Smooth muscle cell (in vitro differentiated cells): Measurements from ENCODE around the gene TPGS1. TPM values are rescaled to one million over a fixed set of nuclear protein-coding genes. Genes with fewer than 3 reads are reported as not detected.

Source experiments
- DNase-seq: peaks from one replicate; lab custom pipeline; 2025; ENCODE audit not compliant: unreplicated experiment; lab: John Stamatoyannopoulos, UW
- H2AFZ ChIP-seq: fragments of 200-600 bp; sonication (generic); 2 replicates; pipeline ENCODE4 v1.6.0; 2016; ENCODE audit warnings: antibody characterized with exemption, low read depth, mild to moderate bottlenecking
- H3F3A ChIP-seq: fragments of 200-600 bp; sonication (generic); 2 replicates; pipeline ENCODE4 v1.6.0; 2017; ENCODE audit warnings: antibody characterized with exemption, low read depth
- H3K27ac ChIP-seq: fragments of 200-600 bp; sonication (generic); 2 replicates; pipeline ENCODE4 v1.5.1; 2016; ENCODE audit warnings: low read depth, mild to moderate bottlenecking
- H3K27me3 ChIP-seq: fragments of 200-600 bp; sonication (generic); 2 replicates; pipeline ENCODE4 v1.6.1; 2016; ENCODE audit warnings: low read depth, mild to moderate bottlenecking
- H3K36me3 ChIP-seq: fragments of 200-600 bp; sonication (generic); 2 replicates; pipeline ENCODE4 v1.5.1; 2016; ENCODE audit warnings: low read depth
- H3K4me1 ChIP-seq: fragments of 200-600 bp; sonication (generic); 2 replicates; pipeline ENCODE4 v1.5.1; 2016; ENCODE audit warnings: low read depth
- H3K4me2 ChIP-seq: fragments of 200-600 bp; sonication (generic); 2 replicates; pipeline ENCODE4 v1.6.0; 2016; ENCODE audit warnings: mild to moderate bottlenecking
- H3K4me3 ChIP-seq: fragments of 200-600 bp; sonication (generic); 2 replicates; pipeline ENCODE4 v1.5.1; 2016; ENCODE audit warnings: mild to moderate bottlenecking
- H3K79me2 ChIP-seq: fragments of 200-600 bp; sonication (generic); 2 replicates; pipeline ENCODE4 v1.6.0; 2016; ENCODE audit warnings: low read depth, mild to moderate bottlenecking
- H3K9ac ChIP-seq: fragments of 200-600 bp; sonication (generic); 2 replicates; pipeline ENCODE4 v1.6.0; 2016; ENCODE audit warnings: low read depth
- H3K9me3 ChIP-seq: fragments of 200-600 bp; sonication (generic); replicated peaks from 2 replicates; pipeline ENCODE4 v1.5.1; 2016; ENCODE audit warnings: low read depth
- H4K20me1 ChIP-seq: fragments of 200-600 bp; sonication (generic); 2 replicates; pipeline ENCODE4 v1.6.0; 2016; ENCODE audit warnings: low read depth
- CTCF ChIP-seq: fragments of 200-600 bp; sonication (generic); IDR thresholded peaks from 2 replicates; pipeline ENCODE4 v1.5.1; 2017; ENCODE audit warnings: borderline replicate concordance, mild to moderate bottlenecking, antibody characterized with exemption; ENCODE audit not compliant: insufficient read depth, poor library complexity, severe bottlenecking
- WGBS: methylation state at CpG from one replicate; pipeline ENCODE4 v1.1.7; 2016; ENCODE audit warnings: low lambda C conversion rate; 5-methylcytosine and 5-hydroxymethylcytosine counted together
- polyA plus RNA-seq: library from polyadenylated mRNA; unstranded; fragments of >200 nt; fragmentation: Nextera tagmentation; extraction: Ambion mirVana; gene quantifications from 2 replicates; pipeline ENCODE4 v1.2.1, GENCODE V29; 2016
- total RNA-seq: library from RNA; depleted of rRNA; stranded (reverse); fragments of >200 nt; gene quantifications from 2 replicates; pipeline ENCODE4 v1.2.3, GENCODE V29; 2014

TPGS1 gene
- total and polyA plus RNA-seq, 2 experiments from 2014 or later = 20.5 to 51.3 TPM

- peak; percentile 56 for DNase-seq
Measured at GRCh38 chr19:532561-533363, 25.5 kb downstream of the TPGS1 start.

DNA sequence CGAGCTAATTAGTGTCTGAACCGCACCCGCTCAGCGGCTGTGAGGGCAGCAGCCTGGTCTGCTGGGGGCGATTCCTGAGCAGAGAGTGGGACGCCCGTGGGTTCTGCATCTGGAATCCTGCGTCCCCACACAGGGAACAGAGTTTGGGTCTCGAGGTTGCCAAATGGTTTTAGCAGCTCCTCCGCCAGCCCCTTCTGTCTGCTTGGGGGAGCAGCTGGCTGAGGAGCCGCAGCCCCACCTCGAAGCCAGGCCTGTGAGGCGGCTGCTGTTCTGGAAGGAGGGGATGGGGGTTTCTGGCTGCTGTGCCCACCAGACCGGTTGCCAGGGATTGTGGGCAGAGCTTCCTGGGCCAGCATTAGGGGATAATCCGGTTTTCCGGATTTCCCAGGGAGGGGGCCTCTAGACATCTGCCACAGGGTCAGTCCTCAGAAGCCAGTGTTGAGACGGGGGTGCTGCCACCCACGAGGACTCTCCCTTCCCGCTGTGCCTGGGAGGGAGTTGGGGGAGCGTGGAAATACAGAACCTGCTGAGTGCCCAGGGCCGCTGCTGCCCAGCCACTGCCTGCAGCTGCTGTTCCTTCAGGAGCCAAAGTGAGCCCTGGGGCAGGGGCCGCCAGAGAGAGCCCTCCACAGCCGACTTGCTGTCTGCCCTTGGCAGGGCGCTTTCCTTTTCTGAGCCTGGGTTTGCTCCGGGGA is 26.2 kb downstream of the TPGS1 start:
- no peak for DNase-seq
- Histone ChIP-seq H3K4me2 (peak overlapping the region; percentile 100), H3K27me3 (no peaks in the 10 kb centered on the region), H3K36me3 (no peaks in the 10 kb centered on the region), H3K4me1 (peaks cover 11% of the 10 kb centered on the region), H3K79me2 (peaks cover 45% of the 10 kb centered on the region), H3K9ac (peak overlapping the region; percentile 83), H3F3A (peaks cover 6% of the 10 kb centered on the region), H3K4me3 (peak overlapping the region; percentile 88), H3K27ac (peak overlapping the region; percentile 90), H2AFZ (no peak overlapping the region), H3K9me3 (no peaks in the 10 kb centered on the region), H4K20me1 (peaks cover 54% of the 10 kb centered on the region)
- no peak for TF ChIP-seq CTCF
- 48% methylated on average over 24 of the region's 25 CpGs for WGBS

More at GRCh38 chr19:532561-533363, 25.5 kb downstream of the TPGS1 start:
- H3K4me3 ChIP-seq = peak overlapping the region; percentile 88
- peak overlapping the region; percentile 100 for H3K4me2 ChIP-seq
- no peaks in the 10 kb centered on the region for H3K36me3 ChIP-seq
- H3K79me2 ChIP-seq = peaks cover 45% of the 10 kb centered on the region
- no peak overlapping the region for H2AFZ ChIP-seq
- under 1% methylated on average over 36 of the region's 47 CpGs for WGBS
- no peaks in the 10 kb centered on the region for H3K27me3 ChIP-seq
- H3K9me3 ChIP-seq = no peaks in the 10 kb centered on the region
- H3K4me1 ChIP-seq = peaks cover 11% of the 10 kb centered on the region
- peak overlapping the region; percentile 90 for H3K27ac ChIP-seq
- TF ChIP-seq CTCF = peak; percentile 46
- peaks cover 47% of the 10 kb centered on the region for H4K20me1 ChIP-seq
- H3K9ac ChIP-seq = peak overlapping the region; percentile 83
- H3F3A ChIP-seq = peaks cover 6% of the 10 kb centered on the region

DNA sequence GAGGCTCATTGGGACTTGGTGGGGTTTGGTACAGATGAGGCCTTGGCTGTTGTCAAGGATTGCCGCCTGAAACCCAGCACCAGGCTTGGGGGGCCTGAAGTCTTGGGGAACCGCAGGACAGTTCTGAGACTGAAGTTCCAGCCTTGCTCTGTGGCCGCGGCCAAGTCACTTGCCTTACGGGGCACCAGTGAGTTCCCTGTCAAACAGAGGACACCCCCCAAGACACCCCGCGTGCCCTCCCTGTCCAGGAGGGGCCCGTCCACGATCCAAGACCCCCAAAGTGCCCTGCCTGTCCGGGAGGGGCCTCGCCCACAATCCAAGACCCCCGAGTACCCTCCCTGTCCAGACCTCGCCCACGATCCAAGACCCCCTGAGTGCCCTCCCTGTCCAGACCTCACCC is 26.8 kb downstream of the TPGS1 start:
- H3K27ac ChIP-seq = peak overlapping the region; percentile 90
- H3K4me1 ChIP-seq = peaks cover 11% of the 10 kb centered on the region
- no peaks in the 10 kb centered on the region for H3K27me3 ChIP-seq
- H3K4me3 ChIP-seq = peak overlapping the region; percentile 88
- peaks cover 45% of the 10 kb centered on the region for H3K79me2 ChIP-seq
- H3F3A ChIP-seq = peaks cover 6% of the 10 kb centered on the region
- H3K36me3 ChIP-seq = no peaks in the 10 kb centered on the region
- WGBS = 96% methylated on average over 8 of the region's 14 CpGs
- TF ChIP-seq CTCF = no peak
- H3K4me2 ChIP-seq = peak overlapping the region; percentile 100
- peak overlapping the region; percentile 83 for H3K9ac ChIP-seq
- H3K9me3 ChIP-seq = no peaks in the 10 kb centered on the region
- no peak overlapping the region for H2AFZ ChIP-seq
- H4K20me1 ChIP-seq = peaks cover 60% of the 10 kb centered on the region
- DNase-seq = no peak
